KMS-11 (cell line): Measurements from ENCODE around the gene SPATA2.
"Not testable (repeated sequence)": the region's sequence is repeated elsewhere in the genome, so short reads cannot be mapped to it uniquely, and the experiment has no call there.

Experiments used
- H2AFZ ChIP-seq: fragments of 200-600 bp; sonication (generic); 2 replicates; pipeline ENCODE4 v1.6.1; 2016; ENCODE audit warnings: antibody characterized with exemption, mixed run types, low read depth
- H3K27ac ChIP-seq: fragments of 200-600 bp; sonication (generic); 2 replicates; pipeline ENCODE4 v1.6.1; 2016; ENCODE audit warnings: mild to moderate bottlenecking, mixed run types
- H3K27me3 ChIP-seq: fragments of 200-600 bp; sonication (generic); 2 replicates; pipeline ENCODE4 v1.6.1; 2017; ENCODE audit warnings: mild to moderate bottlenecking, low read depth, mixed run types, moderate library complexity; ENCODE audit not compliant: insufficient read depth
- H3K36me3 ChIP-seq: fragments of 200-600 bp; sonication (generic); 2 replicates; pipeline ENCODE4 v1.6.1; 2017; ENCODE audit warnings: mild to moderate bottlenecking, mixed run types; ENCODE audit not compliant: insufficient read depth
- H3K4me1 ChIP-seq: fragments of 200-600 bp; sonication (generic); 2 replicates; pipeline ENCODE4 v1.6.1; 2016; ENCODE audit warnings: mild to moderate bottlenecking, low read depth, mixed run types; ENCODE audit not compliant: poor library complexity, severe bottlenecking
- H3K4me2 ChIP-seq: fragments of 200-600 bp; sonication (generic); 2 replicates; pipeline ENCODE4 v1.7.0; 2016; ENCODE audit warnings: mild to moderate bottlenecking, mixed run types
- H3K4me3 ChIP-seq: fragments of 200-600 bp; sonication (generic); IDR thresholded peaks from 2 replicates; pipeline ENCODE4 v1.6.1; 2017; ENCODE audit warnings: low read depth, low read length, mixed read lengths; ENCODE audit not compliant: insufficient read depth
- H3K79me2 ChIP-seq: fragments of 200-600 bp; sonication (generic); 2 replicates; pipeline ENCODE4 v1.6.1; 2016; ENCODE audit warnings: low read depth, mixed run types; ENCODE audit not compliant: insufficient read depth
- H3K9ac ChIP-seq: fragments of 200-600 bp; sonication (generic); 2 replicates; pipeline ENCODE4 v1.6.1; 2016; ENCODE audit warnings: mild to moderate bottlenecking, mixed run types
- H4K20me1 ChIP-seq: fragments of 200-600 bp; sonication (generic); 2 replicates; pipeline ENCODE4 v1.6.1; 2016; ENCODE audit warnings: mild to moderate bottlenecking, mixed run types; ENCODE audit not compliant: insufficient read depth
- CTCF ChIP-seq: fragments of 200-600 bp; sonication (generic); conservative IDR thresholded peaks from 2 replicates; pipeline ENCODE4 v1.6.1; 2017; ENCODE audit warnings: low read depth, mild to moderate bottlenecking, antibody characterized with exemption, low read length, moderate library complexity, mixed read lengths

The SPATA2 gene

GRCh38 chr20:49904440-49905214 is 10.7 kb downstream of the SPATA2 start:
- Histone ChIP-seq H3K4me1 (no peaks in the 10 kb centered on the region), H3K27ac (no peak overlapping the region), H3K79me2 (no peaks in the 10 kb centered on the region; the same call in 1 of the 2 replicates), H2AFZ (no peak overlapping the region), H3K4me2 (no peak overlapping the region), H4K20me1 (no peaks in the 10 kb centered on the region), H3K4me3 (no peak overlapping the region), H3K27me3 (no peaks in the 10 kb centered on the region), H3K36me3 (peaks cover 10% of the 10 kb centered on the region; the same call in 1 of the 2 replicates), H3K9ac (no peak overlapping the region)
- no peak for TF ChIP-seq CTCF

GRCh38 chr20:49901588-49901987 is 13.7 kb downstream of the SPATA2 start:
- Histone ChIP-seq H3K9ac (no peak overlapping the region), H2AFZ (no peak overlapping the region), H3K27ac (no peak overlapping the region), H3K4me1 (no peaks in the 10 kb centered on the region), H3K4me3 (no peak overlapping the region), H3K27me3 (no peaks in the 10 kb centered on the region), H3K79me2 (no peaks in the 10 kb centered on the region), H4K20me1 (no peaks in the 10 kb centered on the region), H3K36me3 (peaks cover 10% of the 10 kb centered on the region; the same call in 1 of the 2 replicates), H3K4me2 (no peak overlapping the region)
- no peak for TF ChIP-seq CTCF

- no peak overlapping the region for H3K4me2 ChIP-seq
- H3K9ac ChIP-seq, result no peak overlapping the region
- H2AFZ ChIP-seq, result no peak overlapping the region
- no peaks in the 10 kb centered on the region for H3K27me3 ChIP-seq
- H3K36me3 ChIP-seq, result no peaks in the 10 kb centered on the region; the same call in 1 of the 2 replicates
- H3K4me3 ChIP-seq, result no peak overlapping the region
- TF ChIP-seq CTCF, result no peak
- H3K4me1 ChIP-seq, result no peaks in the 10 kb centered on the region
- no peaks in the 10 kb centered on the region for H4K20me1 ChIP-seq
- H3K79me2 ChIP-seq, result no peaks in the 10 kb centered on the region
- H3K27ac ChIP-seq, result no peak overlapping the region
Observed at GRCh38 chr20:49899541-49900383, 15.6 kb downstream of the SPATA2 start.

- Histone ChIP-seq H3K9ac (no peak overlapping the region), H3K4me3 (no peak overlapping the region), H3K27ac (no peak overlapping the region), H3K4me2 (no peak overlapping the region), H3K4me1 (no peaks in the 10 kb centered on the region), H3K27me3 (no peaks in the 10 kb centered on the region), H3K36me3 (no peaks in the 10 kb centered on the region), H2AFZ (no peak overlapping the region), H3K79me2 (no peaks in the 10 kb centered on the region), H4K20me1 (no peaks in the 10 kb centered on the region)
- TF ChIP-seq CTCF, result no peak
Observed at GRCh38 chr20:49896204-49896603, 19.1 kb downstream of the SPATA2 start.

- H3K9ac ChIP-seq, H2AFZ ChIP-seq, H3K36me3 ChIP-seq, H3K4me1 ChIP-seq, H4K20me1 ChIP-seq, H3K27ac ChIP-seq, H3K4me2 ChIP-seq, H3K4me3 ChIP-seq, H3K79me2 ChIP-seq, H3K27me3 ChIP-seq: not testable (repeated sequence)
Observed at GRCh38 chr20:49895474-49896093, 19.7 kb downstream of the SPATA2 start.
